CD4-positive, alpha-beta T cell treated with Interleukin-6 for 4 hours (primary cell): Measurements from ENCODE around the gene SPON2.

ENCODE experiments used
- DNase-seq: peaks from one replicate; pipeline ENCODE4 v3.0.0-alpha.2; 2020; ENCODE audit warnings: mixed read lengths

The SPON2 gene

DNA sequence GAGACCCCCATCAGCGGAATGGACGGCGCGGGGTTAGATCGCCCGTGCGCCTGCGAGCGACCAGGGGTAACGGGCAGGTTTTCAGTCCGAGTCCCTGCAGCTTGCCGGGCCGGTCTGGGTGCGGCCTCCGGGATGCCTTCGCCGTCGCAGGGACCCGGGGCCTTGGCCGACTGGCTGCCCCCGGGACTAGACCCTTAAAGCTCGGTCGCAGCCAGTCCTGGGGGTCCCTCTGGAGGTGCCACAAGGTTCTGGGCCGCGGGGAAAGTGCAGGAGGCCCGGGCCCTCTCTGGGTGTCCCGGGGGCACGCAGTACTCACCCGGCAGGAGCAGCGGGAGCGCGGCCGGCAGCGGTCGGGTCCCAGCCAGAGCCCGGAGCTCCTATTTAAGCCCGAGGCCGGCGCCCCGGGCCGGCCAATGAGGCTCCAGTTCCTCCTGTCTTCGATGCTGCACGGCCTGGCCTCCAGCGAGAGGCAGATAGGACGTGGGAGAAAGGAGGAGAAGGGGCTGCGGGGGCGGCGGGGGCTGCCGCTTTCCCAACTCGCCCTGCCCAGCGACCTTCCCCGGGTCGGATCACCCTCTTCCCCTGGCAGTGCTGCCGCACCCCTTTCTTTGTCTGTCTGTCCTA is at the start of gene SPON2:
Gene SPON2, minus strand, starts transcription at position 356 of the 624 bp plus-strand sequence.
- no peak for DNase-seq

DNA sequence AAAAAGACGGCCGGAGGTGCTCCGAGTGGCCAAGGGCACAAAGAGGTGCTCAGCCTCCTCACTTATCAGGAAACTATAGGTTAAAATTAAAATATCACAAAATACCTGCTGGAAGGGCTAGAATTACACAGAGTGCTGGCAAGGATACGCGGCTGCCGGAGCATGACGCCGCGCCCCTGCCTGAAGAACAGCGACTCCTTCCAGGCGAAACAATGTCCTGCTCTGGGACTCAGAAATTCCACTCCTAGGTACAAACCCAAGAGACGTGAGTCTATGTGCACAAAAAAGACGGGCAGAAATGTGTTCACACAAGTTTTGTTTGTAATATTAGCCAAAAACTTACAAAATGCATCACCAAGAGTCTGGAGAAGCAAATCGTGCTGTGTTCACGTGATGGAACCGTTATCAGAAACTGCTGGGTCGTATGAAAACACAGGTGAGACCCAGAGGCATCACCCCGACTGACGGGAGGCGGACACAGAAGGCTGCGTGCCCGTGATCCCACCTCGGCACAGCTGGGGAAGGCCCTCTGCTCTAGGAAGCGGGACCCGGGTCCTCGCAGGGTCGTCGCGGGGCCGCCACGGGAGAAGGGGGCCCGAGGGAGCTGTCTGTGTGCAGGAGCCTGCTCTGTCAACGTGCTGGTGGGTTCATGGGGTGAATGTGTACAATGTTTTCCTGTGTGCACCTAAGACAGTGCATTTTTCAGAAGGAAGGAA is 48.9 kb upstream of the SPON2 start:
- no peak for DNase-seq

DNA sequence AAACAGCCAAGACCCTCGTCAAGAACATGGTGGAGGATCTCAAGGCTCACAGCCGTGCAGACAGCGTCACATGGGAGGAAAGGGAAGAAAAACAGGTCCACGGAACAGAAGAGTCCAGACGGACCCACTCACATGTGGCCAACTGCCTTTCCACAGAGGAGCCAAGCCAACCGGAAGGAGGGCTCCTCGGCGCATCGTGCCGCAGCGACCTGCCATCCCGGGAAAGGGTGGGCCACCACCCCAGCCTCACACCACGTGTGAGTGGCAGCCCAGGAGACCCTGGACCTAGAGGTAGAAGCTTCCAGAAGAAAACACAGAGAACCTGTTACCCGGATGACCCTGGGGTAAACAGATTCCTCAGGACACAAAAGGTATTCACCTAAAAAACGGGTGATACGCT is 48.2 kb upstream of the SPON2 start:
- DNase-seq = no peak

DNA sequence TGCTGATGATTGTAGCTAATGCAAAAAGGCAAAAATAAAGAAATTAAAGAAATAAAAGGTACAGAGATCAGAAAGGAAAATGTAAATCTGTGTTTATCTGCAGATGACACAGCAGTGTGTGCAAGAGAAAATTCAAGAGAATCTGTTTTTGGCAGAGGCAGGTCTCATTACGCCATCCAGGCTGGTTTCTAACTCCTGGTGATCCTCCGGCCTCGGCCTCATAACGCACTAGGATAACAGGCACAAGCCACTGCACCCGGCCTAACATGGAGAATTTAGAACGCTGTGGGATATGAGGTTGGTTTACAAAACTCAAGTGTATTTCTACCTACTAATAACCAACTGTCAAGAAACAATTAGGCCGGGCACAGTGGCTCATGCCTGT is 47.2 kb upstream of the SPON2 start:
- no peak for DNase-seq

DNA sequence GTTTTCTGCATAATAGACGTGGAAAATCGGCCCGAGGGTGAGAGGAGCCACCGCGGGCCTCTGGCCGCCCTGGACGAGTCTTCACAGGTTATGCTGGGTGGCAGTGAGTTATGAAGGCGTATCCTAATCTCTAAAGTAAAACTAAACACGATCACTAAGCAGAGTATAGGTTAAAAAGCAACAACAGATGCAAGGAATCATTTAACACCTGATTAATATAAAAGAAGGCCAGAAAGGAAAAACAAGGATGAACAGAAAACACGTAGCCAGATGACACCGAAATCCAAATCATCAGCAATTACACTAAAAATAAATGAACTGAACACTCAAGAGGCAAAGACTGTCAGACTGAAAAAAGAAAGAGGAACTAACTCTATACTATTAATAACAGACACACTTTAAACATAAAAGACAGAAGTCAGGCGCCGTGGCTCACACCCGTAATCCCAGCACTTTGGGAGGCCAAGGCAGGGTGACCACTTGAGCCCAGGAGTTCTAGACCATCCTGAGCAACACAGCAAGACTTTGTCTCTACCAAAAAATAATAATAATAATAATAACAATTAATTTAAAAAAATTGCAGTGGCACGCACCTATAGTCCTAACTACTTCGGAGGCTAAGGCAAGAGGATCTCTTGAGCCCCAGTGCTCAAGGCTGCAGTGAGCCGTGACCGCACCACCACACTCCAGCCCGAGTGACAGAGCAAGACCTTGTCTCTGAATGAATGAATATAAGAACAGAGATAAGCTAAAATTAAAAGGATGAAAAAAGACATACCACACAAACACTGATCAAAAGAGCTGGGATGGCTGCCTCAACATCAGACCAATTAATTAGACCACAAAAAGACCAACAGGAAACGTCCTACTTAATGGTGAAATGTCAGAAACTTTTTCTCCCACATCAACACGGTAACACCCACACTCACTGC is 46.5 kb upstream of the SPON2 start:
- DNase-seq = no peak

DNA sequence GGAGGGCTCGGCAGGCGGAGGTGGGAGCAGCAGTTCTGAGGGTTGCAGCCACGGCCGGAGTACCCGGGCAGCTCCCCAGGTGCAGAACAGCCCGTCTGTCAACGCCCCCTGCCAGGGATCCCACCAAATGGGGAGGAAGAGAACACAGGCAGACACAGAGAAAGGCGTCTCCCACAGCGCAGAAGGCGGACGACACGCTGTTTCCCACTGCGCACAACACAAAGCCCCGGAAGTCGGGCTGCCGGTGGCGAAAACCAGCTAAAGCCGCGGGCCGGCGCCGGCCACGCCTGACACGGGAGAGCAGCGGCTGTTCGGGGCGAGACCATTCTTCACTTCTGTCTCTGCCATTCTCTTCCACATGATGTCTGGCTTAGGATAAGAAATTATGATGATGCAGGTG is 45.0 kb upstream of the SPON2 start:
- DNase-seq = no peak

DNA sequence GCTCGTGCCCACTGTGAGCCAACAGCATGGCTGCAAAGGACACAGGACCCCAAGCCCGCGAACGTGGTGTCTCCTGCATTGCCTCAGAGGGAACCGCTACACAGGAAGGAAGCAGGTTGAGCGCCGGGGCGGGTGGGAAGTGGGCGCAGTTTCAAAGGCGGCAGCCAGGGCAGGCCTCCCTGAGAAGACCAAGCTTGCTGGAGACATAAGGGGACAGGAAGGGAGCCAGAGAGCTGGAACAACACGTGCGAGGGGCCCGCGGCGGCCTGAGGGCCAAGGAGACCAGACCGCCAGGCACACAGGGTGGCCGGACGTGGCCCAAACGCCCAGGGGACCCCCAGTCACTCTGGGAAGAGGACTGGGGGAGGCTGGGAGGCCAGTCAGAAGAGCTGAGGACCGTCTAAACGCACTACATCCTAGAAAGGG is 44.5 kb upstream of the SPON2 start:
- peak; percentile 79 for DNase-seq

DNA sequence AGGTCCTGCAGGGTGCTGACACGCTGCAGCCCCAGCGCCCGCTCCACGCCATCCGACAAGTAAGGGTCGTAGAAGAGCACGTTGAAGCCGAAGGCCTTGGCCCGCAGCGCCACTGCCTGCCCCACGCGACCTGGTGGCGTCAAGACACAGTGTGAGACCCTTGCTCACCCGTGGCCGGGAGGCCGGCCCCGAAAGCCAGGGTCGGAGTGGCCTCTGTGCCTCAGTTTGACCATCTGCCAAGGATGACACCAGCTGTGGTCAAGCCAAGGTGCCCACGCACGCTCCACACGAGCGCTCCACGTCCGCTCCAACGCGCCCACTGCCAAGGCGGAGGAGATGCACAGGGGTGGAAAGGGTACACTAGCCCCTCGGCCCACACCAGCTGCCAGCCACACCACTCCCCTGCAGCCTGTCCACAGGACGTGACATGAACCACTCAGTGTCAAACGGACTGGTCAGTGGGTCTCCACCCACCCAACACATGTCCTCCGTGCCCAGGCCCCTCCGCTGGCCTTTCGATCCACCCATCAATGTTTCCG is 43.8 kb upstream of the SPON2 start:
- no peak for DNase-seq

DNA sequence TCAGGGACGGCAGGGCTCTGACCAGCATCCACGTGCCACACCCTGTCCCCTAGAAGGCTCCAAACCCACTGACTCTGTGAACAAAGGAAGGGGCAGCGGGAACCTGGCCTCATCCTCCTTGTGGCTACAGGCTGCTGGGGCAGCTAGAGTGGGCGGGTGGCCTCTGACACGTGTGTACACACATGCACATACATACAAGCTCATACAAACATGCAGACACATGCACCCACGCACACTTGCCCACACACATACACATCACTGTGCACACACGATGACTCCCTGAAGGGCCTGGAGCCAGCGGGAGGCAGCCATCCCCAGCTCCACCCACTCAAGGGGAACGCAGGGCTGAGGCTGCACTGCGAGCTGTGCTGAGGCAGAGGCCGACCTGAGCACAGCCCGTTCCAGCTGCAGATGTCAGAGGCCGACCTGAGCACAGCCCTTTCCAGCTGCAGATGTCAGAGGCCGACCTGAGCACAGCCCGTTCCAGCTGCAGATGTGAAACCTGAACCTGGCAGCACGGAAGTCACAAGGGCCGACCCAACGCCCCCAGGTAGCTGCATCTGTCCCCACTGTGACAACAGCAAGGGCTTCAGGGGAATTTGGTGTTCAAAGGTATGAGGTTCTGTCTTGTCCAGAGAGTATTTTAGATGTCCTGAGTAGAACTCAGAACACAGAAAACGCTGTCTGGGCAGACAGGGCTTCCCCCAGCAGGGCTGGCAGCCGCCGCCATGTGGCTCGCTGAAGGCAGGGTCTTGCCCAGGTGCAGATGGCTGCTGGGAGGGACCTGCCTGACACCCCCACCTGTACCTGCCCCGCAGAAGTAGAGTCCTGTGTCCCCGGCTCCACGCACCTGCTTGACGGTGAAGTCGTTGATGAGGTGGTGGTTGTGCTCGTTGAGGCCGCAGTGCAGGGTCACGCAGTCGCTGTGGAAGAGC is 43.0 kb upstream of the SPON2 start:
- no peak for DNase-seq

DNA sequence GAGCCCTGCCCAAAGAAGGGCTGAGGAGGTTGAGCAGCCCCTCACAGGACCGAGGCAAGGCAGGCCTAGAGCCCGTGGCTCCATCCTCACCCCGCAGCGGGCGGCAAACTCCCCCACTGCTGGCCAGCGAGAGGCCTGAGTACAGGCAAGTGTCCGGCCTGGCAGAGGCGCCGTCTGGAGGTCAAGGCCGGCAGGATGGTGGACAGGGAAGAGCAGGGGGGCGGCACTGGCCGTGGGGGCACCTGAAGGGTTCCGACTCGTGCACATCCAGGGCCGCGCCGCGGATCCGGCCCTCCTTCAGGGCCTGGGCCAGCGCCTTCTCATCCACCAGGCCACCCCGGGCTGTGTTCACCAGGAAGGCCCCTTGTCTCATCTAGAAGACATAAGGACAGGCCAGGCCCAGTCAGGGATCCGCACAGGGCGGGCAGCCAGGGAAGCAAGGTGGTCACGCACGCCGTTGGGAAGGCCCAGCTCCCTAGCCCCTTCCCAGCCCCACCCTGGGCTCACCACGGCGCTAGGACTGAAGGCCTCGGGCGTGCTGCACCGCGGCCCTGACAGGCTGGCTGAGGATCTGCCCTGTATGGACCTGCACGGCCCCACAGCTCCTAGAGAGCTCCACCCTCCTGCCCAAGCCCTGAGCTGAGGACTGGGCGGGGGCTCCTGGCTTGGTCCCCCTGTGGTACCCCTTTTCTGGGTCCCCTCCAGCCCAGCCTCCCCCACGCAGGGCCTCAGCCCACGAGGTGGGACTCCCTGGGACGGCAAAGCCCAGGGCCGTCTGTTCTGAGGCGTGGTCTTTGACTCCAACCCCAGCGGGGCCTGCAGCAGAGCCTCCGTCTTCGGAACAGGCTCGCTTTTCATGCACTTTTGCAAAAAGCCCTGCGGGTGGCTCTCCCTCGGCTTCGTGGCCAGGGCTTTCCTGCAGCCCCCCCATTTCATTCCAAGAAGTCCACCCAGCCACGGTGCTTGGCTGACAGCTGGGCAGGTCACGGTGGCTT is 42.0 kb upstream of the SPON2 start:
- DNase-seq = no peak

DNA sequence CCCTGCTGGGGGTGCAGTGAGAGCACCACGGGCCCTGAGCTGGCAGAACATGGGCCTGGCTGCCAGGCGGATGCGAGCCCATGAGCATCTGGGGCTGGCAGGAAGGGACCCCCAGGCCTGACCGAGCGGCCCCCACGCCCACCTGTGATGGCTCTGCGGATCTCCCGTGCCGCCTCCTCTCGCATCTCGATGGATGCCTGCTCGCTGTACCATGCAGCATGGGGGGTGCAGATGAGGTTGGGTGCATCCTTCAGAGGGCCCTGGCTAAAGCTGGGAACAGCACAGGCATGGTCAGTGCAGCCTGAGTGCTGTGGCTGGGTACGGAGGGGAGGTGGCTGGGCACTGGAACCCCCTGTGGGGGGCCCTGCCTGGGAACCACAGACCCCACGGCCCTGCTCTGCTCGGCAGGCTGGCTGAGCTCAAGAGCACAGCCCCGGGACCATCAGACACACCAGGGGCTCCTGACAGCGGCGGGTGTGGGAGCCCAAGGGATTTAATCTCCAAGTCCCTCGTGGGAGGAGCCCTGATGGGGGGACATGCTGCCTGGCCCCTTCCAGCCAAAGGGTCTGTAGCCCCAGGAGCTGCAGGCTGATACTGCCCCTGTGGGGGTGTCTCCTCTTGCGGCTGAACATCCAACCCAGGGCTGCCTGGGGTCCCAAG is 41.1 kb upstream of the SPON2 start:
- no peak for DNase-seq

DNA sequence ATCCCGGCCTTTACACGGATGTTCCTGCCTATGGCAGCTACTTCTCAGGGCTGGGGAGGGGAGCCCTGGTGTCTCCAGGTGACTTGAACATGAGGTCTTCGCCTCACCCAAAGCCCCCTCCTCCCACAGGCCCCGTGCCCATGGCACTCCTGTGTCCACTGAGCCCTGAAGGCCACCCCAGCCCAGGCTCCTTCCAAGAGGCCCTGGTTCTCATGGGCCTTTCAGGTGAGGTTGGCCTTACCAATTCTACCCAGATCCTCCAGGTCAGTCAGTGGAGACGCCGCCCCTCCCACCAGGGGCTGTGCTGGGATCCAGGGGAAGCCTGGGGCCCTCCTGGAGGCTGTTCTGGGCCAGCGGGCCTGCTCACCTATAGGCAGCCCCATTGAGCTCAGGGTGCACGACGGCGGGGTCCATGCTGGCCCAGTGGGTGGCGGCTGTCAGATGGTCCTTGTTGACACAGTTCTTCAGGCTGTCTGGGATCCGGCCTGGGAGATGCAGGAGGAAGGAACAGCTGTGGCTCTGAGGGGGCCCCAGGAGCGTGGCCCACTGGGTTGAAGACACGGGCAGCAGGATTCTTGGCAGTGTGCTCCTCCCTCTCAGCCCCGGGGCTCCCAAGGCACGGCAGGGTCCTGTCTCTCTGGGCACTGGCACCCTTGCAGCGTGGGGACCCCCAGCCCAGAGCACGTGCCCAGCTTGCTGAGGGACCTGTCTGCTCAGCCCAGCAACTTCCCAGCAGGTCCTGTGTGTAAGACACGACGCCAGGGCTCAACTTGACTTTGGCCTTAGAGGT is 40.4 kb upstream of the SPON2 start:
- DNase-seq = no peak

DNA sequence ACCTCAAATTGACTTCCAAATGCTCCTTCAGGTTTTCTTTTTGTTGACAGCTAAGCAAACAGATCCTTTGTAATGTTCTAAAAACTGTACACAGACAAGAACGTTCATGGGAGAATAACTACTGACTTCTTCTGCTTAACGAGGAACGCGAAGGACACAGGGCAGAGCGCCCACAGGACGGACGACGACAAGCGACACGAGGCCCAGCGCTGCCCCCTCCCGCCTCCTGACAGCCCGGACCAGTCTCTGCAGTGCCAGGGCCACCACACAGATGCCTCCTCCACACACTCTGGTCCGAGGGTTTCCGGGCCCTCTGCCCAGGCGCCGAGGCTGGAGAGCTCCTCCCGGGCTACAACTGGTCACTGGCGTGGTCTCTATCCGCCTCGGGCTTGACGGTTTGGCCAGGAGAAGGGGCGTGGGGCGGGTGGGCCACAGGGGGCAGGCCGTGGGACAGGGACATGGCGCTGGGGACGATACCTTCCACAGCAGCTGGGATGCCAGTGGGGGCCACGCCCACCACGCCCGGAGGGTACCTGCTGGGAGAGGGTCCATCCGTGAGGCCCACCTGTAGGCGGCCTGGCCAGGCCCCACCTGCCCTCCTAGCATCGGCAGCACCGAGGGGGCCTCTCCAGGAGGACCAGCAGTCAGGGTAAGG is 39.6 kb upstream of the SPON2 start:
- DNase-seq = no peak

DNA sequence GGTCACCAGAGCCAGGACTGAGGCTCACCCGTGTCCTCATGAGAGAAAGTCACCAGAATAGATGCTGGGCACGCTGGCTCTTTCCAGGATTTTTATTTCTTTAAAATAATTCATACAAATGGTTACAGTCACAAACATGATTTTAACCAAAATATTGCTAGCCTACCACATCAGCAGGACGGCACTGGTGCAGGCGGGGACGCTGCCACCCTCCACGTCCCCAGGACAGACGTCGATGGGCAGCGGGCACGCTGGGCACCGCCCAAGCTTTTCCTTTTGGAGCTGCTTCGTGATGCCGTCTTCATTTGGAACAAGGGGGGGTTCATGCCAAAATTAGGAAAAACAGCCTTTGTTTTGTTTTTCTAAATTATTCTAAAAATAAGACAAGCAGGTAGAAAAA is 39.0 kb upstream of the SPON2 start:
- DNase-seq = no peak

DNA sequence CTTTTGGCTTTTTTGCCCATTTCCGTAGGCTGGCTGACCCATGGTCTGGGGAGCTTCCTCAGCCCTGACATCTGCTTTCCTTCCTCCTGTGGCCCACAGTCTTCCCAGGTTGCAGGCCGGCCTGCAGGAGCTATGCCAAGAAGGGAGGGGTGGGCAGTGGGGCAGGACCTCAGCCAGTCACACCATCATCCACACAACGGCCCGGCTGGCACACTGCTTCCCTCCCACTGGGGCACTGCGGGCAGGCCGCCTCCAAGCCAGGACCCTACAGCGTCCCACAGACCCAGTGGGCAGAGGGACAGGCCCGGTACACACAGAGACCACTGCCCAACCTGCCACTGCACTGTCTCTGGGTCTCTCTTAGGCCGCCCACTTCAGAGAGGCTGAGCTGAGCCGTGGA is 38.6 kb upstream of the SPON2 start:
- no peak for DNase-seq

DNA sequence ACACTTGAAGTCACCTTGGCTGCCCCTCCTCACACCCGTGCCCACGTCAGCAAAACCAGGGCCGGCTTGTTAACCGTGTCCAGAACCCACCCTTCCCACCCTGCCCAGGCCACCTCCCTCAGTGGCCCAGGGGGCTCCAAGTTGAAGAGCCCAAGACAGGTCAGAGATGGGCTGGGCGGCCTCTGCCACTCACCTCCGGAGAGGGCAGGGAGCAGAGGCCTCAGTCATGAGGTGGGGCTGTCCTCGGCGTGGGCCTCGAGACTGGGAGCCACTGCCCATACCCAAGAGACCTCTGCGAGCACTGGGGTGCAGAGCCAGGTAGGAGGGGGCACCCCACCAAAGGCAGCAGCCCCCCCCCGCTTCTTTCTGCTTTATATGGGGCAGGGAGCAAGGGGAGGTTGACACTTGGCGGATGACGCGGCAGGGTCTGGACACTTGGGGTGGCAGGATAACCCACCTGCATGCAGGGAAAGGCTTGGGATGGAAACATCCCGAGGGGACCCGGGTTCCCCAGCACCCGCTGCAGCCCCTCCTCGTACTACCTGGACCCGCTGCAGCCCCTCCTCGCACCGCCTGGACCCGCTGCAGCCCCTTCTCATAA is 38.0 kb upstream of the SPON2 start:
- DNase-seq = no peak

DNA sequence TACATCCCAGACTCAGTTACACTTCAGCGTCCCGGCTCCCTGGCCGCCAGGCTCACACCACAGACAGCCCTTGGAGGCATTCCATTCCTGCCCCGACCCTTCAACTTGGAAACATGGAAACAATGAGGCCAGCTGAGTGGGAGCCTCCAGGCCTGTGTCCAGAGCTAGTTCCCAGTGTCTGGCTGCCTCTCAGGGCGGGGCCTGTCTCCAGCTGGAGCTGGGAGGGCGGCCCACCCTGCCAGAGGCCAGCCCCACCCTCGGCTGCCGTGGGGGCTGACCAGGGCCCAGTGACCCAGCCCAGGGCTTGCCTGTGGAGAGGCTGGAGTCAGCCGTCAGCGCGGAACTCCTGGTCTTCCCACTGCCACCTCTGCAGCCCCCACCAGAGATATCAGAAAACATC is 37.4 kb upstream of the SPON2 start:
- no peak for DNase-seq

DNA sequence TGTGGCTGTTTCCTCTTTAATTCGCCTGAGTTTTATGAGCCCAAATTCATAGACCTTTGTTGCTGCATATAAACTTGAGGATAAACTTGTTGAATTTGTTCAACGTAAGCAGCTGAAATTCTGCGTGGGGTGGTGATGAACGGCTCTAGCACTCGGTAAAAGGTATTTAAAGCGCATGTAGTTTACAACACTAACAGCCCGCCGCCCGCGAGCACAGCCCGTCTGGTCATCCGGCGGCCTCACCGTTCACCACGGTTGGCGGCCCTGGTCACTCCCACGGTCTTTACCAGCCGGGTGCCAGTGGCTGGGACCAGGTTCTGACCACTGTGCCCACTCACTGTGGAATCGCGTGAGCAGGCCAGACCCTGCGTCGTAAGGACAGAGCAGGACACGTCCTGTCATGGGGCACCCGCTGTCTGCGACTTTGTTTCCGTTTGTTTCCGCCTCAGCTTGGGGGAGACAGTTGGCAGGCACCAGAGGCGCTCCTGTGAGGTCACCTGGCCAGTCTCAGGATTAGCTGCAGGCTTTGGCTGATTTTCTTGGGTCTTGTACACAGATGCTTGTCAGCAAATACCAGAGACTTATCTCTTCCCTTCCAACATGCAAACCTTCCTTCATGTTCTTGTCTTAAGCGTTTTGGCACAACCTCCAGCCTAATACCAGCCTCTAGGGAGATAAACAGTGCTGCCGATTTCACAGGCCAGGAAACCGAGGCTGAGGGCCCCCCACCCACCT is 36.8 kb upstream of the SPON2 start:
- DNase-seq = no peak
